ENCODE measurements around the gene GABRR2.

The GABRR2 gene

GRCh38 chr6:89302195-89302770 is 12.8 kb downstream of the GABRR2 start:
- TF ChIP-seq CTCF (IDR thresholded peaks at IDR 0.05) = no peak
- no peaks in the 10 kb centered on the region for H3K79me2 ChIP-seq
- no peak overlapping the region for H3K4me2 ChIP-seq (ENCODE audit: low read length)
- no peak overlapping the region for H3K4me3 ChIP-seq (ENCODE audit: low read depth, low read length)
- no peak overlapping the region for H2AFZ ChIP-seq
- no peaks in the 10 kb centered on the region for H3K36me3 ChIP-seq (ENCODE audit: control insufficient read depth, insufficient read depth, low read length)
- H3K4me1 ChIP-seq = no peaks in the 10 kb centered on the region
- no peaks in the 10 kb centered on the region for H3K9me3 ChIP-seq (ENCODE audit: control insufficient read depth, low read length)
- no peak overlapping the region for H3K9ac ChIP-seq
- H3K27ac ChIP-seq = no peak overlapping the region
- no peaks in the 10 kb centered on the region for H3K27me3 ChIP-seq (ENCODE audit: control insufficient read depth, insufficient read depth, low read length)

GRCh38 chr6:89301586-89302194 is 13.4 kb downstream of the GABRR2 start:
- no peaks in the 10 kb centered on the region for H3K79me2 ChIP-seq
- H3K4me1 ChIP-seq = no peaks in the 10 kb centered on the region
- no peak overlapping the region for H3K27ac ChIP-seq
- no peak for TF ChIP-seq CTCF (IDR thresholded peaks at IDR 0.05)
- no peaks in the 10 kb centered on the region for H3K27me3 ChIP-seq (ENCODE audit: control insufficient read depth, insufficient read depth, low read length)
- H3K4me3 ChIP-seq (ENCODE audit: low read depth, low read length) = no peak overlapping the region
- no peak overlapping the region for H3K4me2 ChIP-seq (ENCODE audit: low read length)
- H2AFZ ChIP-seq = no peak overlapping the region
- H3K9ac ChIP-seq = no peak overlapping the region
- H3K9me3 ChIP-seq (ENCODE audit: control insufficient read depth, low read length) = no peaks in the 10 kb centered on the region
- H3K36me3 ChIP-seq (ENCODE audit: control insufficient read depth, insufficient read depth, low read length) = no peaks in the 10 kb centered on the region

GRCh38 chr6:89299466-89299850 is 15.6 kb downstream of the GABRR2 start:
- no peaks in the 10 kb centered on the region for H3K9me3 ChIP-seq (ENCODE audit: control insufficient read depth, low read length)
- no peak for TF ChIP-seq CTCF (IDR thresholded peaks at IDR 0.05)

GRCh38 chr6:89298680-89299465 is 16.2 kb downstream of the GABRR2 start:
- H3K79me2 ChIP-seq = no peaks in the 10 kb centered on the region
- no peaks in the 10 kb centered on the region for H3K27me3 ChIP-seq (ENCODE audit: control insufficient read depth, insufficient read depth, low read length)
- no peak overlapping the region for H3K4me2 ChIP-seq (ENCODE audit: low read length)
- H2AFZ ChIP-seq = no peak overlapping the region
- TF ChIP-seq CTCF (IDR thresholded peaks at IDR 0.05) = no peak
- H3K4me1 ChIP-seq = no peaks in the 10 kb centered on the region
- no peaks in the 10 kb centered on the region for H3K36me3 ChIP-seq (ENCODE audit: control insufficient read depth, insufficient read depth, low read length)
- no peak overlapping the region for H3K27ac ChIP-seq
- H3K9me3 ChIP-seq (ENCODE audit: control insufficient read depth, low read length) = no peaks in the 10 kb centered on the region
- H3K4me3 ChIP-seq (ENCODE audit: low read depth, low read length) = no peak overlapping the region
- no peak overlapping the region for H3K9ac ChIP-seq

More at GRCh38 chr6:89299466-89299850, 15.6 kb downstream of the GABRR2 start:
- no peaks in the 10 kb centered on the region for H3K27me3 ChIP-seq (ENCODE audit: control insufficient read depth, insufficient read depth, low read length)
- H3K27ac ChIP-seq = no peak overlapping the region
- H3K4me1 ChIP-seq = no peaks in the 10 kb centered on the region
- no peak overlapping the region for H2AFZ ChIP-seq
- H3K36me3 ChIP-seq (ENCODE audit: control insufficient read depth, insufficient read depth, low read length) = no peaks in the 10 kb centered on the region
- no peak overlapping the region for H3K4me3 ChIP-seq (ENCODE audit: low read depth, low read length)
- H3K79me2 ChIP-seq = no peaks in the 10 kb centered on the region
- H3K4me2 ChIP-seq (ENCODE audit: low read length) = no peak overlapping the region
- no peak overlapping the region for H3K9ac ChIP-seq

Data from parathyroid adenoma (tissue), 2 donors.